NCI-H2171 (cell line): Measurements from ENCODE around the gene SORL1-AS1.
"Not testable (repeated sequence)": the region's sequence is repeated elsewhere in the genome, so short reads cannot be mapped to it uniquely, and the experiment has no call there.

Experiments used
- DNase-seq: peaks from one replicate; lab custom pipeline; 2025; lab: John Stamatoyannopoulos, UW

The SORL1-AS1 gene

DNA sequence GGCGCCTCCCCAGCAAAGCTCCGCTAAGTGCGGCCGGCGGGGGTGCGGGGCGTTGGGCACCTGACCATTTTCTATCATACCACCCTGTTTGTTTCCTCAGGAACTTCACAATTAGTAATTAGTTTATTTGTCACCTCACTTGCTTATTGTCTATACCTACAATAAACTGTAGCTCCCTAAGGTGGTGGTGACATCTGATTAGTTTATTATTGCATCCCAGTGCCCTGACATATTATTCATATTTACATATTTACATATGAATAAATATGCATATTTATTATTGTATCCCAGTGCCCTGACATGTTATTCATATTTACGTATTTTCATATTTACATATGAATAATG lies 25.4 kb downstream of the SORL1-AS1 start:
- DNase-seq = no peak

- DNase-seq = no peak
Observed at GRCh38 chr11:121426476-121427399, 26.0 kb downstream of the SORL1-AS1 start.

GRCh38 chr11:121425828-121426227 lies 26.9 kb downstream of the SORL1-AS1 start:
- DNase-seq = no peak

DNA sequence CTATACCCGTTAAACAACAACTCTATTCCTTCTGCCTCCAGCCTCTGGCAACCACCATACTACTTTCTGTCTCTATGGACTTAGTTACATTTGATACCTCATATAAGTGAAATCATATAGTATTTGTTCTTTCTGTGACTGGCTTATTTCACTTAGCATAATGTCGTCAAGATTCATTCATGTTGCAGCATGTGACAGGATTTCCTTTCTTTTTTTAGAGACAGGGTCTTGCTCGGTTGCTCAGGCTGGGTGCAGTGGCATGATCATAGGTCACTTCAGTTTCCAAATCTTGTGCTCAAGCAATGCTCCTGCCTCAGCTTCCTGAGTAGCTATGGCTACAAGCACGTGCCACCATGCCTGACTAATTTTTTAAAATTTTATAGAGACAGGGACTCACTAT lies 30.1 kb downstream of the SORL1-AS1 start:
- DNase-seq = no peak

DNA sequence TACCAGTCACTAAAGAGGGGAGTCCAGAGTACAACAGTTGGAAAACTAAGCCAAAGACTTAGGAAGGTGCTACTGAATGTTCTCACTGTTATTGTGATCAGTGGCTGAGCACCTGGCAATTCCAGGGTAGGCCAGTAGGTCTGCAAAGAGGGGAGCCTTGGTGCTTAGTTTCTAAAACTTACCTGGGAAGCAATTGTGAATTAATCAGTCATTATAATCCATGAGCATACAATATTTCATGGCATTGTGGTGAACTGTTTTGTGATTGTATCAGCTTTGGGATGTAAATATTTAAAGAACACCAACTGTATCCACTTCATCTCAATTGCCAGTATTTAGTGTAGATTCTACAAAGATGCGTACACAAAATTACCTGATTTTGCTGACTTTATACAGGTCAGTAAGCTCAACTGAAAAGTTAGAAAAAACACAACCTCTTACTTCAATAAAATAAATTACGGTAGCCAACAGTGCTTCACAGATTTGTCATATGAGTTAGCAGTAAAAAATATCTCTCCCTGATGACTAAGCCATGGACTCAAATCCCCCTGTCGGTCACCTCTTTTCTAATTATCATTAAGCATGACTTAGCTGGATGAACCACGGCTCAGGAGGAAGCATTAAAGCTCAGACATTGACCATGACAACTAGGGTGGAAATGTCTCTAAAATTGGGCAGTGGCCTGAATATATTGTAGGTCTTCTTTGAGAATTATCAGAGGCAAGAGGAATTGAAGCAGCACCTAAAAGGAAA lies 31.4 kb downstream of the SORL1-AS1 start:
- no peak for DNase-seq

DNA sequence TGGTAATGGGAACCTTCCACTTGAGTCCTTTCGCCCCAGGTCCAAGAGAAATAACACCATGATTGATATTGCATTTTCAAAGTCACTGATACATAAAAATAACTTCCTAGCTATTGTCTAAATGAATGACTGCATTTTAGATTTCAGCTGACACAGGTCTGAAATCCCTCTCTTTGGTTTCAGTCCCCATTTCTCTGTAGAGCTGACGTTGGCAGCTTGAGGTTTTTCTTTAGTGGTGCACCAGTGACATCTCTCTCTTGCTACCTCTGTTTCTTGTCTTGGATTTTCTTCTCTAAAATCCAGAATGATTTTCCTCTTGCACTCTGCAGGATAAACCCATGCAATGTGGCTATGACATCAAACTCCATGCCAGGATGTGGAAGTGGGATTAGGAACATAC lies 32.4 kb downstream of the SORL1-AS1 start:
- DNase-seq = no peak

- DNase-seq = no peak
Observed at GRCh38 chr11:121419836-121420235, 32.9 kb downstream of the SORL1-AS1 start.

DNA sequence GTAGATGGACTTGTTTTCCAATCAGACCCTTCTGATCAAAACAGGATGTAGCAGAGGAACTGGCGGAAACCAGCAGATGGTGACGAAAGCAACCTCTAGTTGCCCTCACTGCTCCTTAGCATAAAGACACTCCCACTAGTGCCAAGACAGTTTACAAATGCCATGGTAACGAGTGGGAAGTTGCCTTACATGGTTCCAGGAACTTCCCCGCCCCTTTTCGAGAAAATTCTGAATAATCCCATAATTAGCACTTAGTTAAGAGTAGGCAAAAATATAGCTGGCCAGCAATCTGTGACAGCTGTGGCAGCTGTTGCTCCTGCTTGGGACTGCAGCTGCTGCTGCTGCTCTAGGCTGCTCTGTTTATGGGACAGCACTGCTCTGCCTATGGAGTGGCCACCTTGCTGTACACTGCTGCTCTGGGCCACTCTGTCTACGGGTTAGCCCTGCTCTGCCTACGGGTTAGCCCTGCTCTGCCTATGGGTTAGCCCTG lies 34.1 kb downstream of the SORL1-AS1 start:
- DNase-seq = no peak

- DNase-seq = no peak
Observed at GRCh38 chr11:121417607-121418006, 35.2 kb downstream of the SORL1-AS1 start.

DNA sequence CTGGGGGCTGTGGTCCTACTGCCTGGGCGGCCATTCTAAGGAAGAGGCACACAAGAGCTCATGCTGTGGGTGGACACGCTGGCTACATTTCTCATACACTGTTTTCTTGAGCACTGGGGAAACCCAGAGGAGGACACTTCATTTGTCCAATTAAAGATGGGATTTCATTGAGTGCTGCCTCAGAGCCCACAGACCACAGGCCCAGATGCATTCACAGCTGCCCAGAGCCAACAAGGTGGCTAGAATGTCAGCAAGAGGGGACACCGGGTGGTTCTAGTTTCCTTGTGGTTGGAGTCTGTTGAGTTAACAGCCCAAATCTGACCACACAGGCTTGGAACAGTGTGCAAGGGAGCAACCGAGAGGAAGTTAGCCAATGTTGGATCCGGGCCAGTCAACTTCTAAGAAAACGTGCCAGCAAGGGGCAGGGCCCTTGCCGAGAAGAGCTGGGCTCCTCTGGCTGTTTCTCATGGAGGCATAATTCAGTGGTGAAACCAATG lies 35.7 kb downstream of the SORL1-AS1 start:
- DNase-seq = no peak

- no peak for DNase-seq
Observed at GRCh38 chr11:121415856-121416255, 36.9 kb downstream of the SORL1-AS1 start.

DNA sequence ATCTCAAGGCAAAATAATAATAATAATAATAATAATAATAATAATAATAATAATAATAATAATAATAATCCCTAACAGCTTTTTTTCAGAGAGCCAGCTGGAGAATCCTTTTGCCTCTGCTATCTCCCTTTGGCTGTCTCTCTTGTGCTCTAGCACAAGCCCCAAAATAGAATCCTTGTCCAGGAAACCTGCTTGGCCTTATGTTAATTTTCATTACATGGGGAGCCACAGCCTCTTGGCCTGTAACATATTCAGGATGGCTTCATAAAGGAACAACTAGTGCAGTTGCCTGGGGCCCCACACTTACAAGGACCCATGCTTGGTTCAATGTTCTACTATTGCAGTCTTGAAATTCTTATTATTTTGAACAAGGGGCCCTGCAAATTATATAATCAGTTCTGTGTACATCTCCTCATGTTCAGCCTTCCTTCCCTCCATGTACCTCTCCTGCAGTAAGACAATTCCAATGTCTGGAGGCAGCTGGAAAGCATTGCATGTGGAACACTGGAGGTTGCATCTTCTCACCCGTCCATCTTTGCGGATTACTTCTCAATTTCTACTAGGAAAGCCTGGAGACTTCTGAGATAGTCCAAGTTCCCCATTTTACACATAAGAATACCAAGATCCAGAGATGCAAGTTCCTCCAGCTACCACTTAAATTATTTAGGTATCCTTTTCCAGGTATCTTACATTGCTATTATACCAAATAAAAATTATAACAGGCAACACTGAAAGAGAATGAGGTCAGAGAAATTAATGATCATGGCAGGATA lies 38.4 kb downstream of the SORL1-AS1 start:
- no peak for DNase-seq

DNA sequence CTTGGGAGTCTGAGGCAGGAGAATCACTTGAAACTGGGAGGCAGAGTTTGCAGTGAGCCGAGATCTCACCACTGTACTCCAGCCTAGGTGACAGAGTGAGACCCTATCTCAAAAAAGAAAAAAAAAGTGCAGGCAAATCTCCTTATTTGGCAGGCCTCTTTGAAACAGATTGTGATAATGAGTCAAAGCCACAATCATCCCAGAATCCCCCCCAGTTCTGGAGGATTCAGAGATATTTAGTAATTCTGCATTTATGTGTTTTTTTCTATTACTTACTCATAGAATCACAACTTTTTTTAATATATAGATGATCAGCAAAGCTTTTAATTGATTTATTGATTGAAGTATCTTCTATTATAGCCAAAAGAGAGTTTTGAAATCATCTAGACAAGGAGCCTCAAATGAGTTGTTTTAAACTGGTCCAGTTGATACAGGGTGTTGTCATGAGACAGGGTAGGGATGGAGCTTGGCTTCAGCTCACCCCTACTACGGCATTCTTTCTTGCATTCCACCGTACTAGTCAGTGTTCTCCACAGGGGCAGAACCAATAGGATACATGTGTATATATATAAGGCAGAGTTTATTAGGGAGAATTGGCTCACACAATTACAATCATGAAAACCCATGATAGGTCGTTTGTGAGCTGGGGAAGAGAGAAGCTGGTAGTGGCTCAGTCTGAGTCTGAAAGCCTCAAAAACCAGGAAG lies 39.9 kb downstream of the SORL1-AS1 start:
- DNase-seq = no peak

DNA sequence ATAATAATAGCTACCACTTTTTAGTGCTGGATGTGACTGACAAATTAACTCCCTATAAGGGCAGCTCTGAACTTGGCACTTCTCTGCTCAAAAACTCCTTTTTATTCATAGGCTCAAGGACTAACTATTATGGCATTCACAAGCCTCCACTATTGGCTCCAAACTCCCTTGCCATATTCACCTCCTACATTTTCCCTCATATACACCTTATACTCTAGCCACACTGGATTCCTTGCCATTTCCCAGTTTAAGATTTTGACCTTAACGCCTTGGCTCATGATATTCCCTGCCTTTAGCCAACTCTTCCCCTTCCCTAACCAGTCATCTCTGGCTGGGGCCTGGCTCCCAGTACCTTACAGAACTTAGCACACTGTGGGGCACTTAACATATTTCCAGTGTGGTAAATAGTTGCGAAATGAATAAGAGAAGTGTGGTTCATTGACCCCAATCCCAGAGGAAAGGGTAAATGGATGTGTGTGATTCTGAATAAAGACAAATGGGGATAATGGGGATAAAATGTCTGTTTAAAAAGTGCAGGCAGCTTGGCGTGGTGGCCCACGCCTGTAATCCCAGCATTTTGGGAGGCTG lies 40.7 kb downstream of the SORL1-AS1 start:
- no peak for DNase-seq

GRCh38 chr11:121411330-121411729 lies 41.4 kb downstream of the SORL1-AS1 start:
- not testable (repeated sequence) for DNase-seq

- not testable (repeated sequence) for DNase-seq
Observed at GRCh38 chr11:121410041-121410440, 42.7 kb downstream of the SORL1-AS1 start.

DNA sequence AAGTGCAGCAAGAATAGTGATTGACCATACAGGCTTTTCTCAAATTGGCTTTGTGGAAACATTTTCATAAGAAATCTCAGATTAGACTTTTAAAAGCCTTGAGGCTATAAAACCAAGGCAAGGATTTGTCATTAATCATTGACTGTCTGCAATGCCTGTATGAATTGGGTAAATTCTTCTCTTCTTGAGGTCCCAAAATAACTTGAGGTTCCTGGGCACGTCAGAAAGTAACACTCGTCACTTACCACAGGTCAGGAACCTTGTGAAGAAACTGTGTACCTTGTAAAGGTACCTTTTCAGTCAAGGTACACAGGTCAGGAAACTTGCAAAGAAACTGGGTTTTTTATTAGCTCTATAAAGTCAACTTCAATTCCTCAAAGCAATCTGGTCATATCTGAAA lies 43.9 kb downstream of the SORL1-AS1 start:
- DNase-seq = no peak

DNA sequence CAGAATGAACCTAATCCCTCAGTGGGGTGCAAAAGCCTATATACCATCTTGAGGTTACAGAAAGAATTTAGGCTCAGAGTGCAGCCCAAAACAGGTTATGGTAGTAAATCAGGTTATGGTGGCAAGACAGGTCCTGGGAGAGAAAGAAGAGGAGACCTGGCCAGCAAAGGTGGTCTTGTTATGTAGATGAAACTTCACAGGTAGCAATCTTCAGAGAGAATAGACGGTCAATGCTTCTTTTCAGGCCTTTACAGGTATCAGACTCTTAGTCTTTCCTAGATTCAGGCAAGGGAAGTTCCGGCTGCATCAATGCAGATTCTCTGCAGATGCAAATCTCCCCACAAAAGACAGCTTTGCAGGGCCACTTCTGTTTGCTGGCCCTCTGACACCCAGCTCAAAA lies 46.5 kb downstream of the SORL1-AS1 start:
- DNase-seq = no peak

DNA sequence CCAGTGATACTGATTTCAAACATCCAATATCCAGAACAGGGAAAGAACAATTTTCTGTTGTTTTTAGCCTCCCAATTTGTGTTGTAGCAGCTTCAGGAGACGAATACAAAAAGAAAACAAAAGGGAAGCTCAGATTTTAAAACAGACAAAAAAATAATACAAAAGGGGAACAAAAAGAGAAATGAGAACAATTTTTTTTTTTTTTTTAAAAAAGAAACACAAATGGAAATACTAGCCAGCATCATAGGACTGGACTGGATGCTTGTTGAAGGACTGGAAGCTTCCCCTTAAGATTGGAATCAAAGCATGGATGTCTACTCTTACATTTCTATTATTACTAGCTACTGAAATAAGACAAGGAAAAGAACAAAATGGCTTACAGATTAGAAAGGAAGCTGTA lies 47.1 kb downstream of the SORL1-AS1 start:
- no peak for DNase-seq

- DNase-seq = no peak
Observed at GRCh38 chr11:121394785-121395184, 58.0 kb downstream of the SORL1-AS1 start.

DNA sequence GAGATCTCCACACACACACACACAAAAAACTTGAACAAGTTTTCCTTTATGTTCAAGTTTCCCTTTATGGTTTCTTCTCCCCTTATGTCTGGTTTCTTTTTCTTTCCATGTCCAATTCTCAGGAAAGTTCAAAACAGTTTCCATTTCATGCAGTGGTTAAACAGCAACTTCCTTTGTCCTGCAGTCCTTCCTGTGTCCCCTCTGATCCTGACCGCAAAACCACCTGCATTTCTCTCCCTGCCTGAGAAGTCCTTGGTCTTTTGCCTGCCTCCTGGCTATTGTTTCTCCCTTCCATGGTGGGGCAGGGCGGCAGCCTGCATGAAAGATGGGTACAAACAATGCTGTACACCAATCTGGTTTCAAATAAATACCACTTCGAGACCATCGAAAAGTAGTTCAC lies 58.9 kb downstream of the SORL1-AS1 start:
- DNase-seq = no peak
